A673 (cell line): Measurements from ENCODE around the gene KLF12. TPM values are rescaled to one million over a fixed set of nuclear protein-coding genes. Genes with fewer than 3 reads are reported as not detected.

ENCODE experiments used
- BruUV-seq: library from RNA; stranded (reverse); fragments of 400-500 nt; replicated peaks from 2 replicates; lab custom pipeline; 2021; lab: Mats Ljungman, UMichigan
- CTCF ChIA-PET: fragments of 300-600 bp; sonication (Branson Sonifier 250); formaldehyde crosslinking; loops from one replicate; lab custom pipeline; 2022; ENCODE audit warnings: antibody characterized with exemption; lab: Charles Lee
- POLR2A ChIA-PET: fragments of 300-600 bp; sonication (Branson Sonifier 250); formaldehyde crosslinking; loops from one replicate; lab custom pipeline; 2022; ENCODE audit warnings: antibody characterized with exemption; ENCODE audit not compliant: low non-redundant PET; lab: Charles Lee
- DNase-seq: peaks from one replicate; pipeline ENCODE4 v3.0.0-alpha.2; 2015; ENCODE audit warnings: low spot score
- H3K27ac ChIP-seq: fragments of 200-600 bp; sonication (generic); 2 replicates; pipeline ENCODE4 v1.5.1; 2016; ENCODE audit warnings: mixed run types, low read depth, mild to moderate bottlenecking, mixed read lengths, antibody characterized with exemption, low read length; ENCODE audit not compliant: poor library complexity, severe bottlenecking
- H3K27me3 ChIP-seq: fragments of 200-600 bp; sonication (generic); replicated peaks from 2 replicates; pipeline ENCODE4 v1.6.1; 2017; ENCODE audit warnings: mixed run types, low read depth, mild to moderate bottlenecking, mixed read lengths, antibody characterized with exemption, low read length; ENCODE audit not compliant: insufficient read depth, poor library complexity
- H3K36me3 ChIP-seq: fragments of 200-600 bp; sonication (generic); 2 replicates; pipeline ENCODE4 v1.6.1; 2016; ENCODE audit warnings: mixed run types, mild to moderate bottlenecking, mixed read lengths, antibody characterized with exemption, low read length; ENCODE audit not compliant: insufficient read depth, poor library complexity, severe bottlenecking
- H3K4me1 ChIP-seq: fragments of 200-600 bp; sonication (generic); 2 replicates; pipeline ENCODE4 v1.6.1; 2017; ENCODE audit warnings: mixed run types, mild to moderate bottlenecking, mixed read lengths, antibody characterized with exemption, low read length; ENCODE audit not compliant: insufficient read depth, poor library complexity, severe bottlenecking
- H3K4me3 ChIP-seq: fragments of 200-600 bp; sonication (generic); 2 replicates; pipeline ENCODE4 v1.5.1; 2016; ENCODE audit warnings: low read depth, mixed run types, mild to moderate bottlenecking, mixed read lengths, low read length; ENCODE audit not compliant: poor library complexity, severe bottlenecking
- H3K9me3 ChIP-seq: fragments of 200-600 bp; sonication (generic); 2 replicates; pipeline ENCODE4 v1.6.1; 2016; ENCODE audit warnings: mixed run types, low read depth, mild to moderate bottlenecking, mixed read lengths, antibody characterized with exemption, low read length; ENCODE audit not compliant: poor library complexity, severe bottlenecking
- CTCF ChIP-seq: fragments of 300-800, 200-600 bp; sonication (generic); conservative IDR thresholded peaks from 2 replicates; pipeline ENCODE4 v1.5.1; 2017; ENCODE audit warnings: low read depth, mild to moderate bottlenecking, antibody characterized with exemption, low read length, moderate library complexity, mixed read lengths
- EZH2 ChIP-seq: fragments of 200-600 bp; sonication (generic); IDR thresholded peaks from 2 replicates; pipeline ENCODE4 v1.6.1; 2017; ENCODE audit warnings: borderline replicate concordance, low read depth, mild to moderate bottlenecking, mixed read lengths, antibody characterized with exemption, low read length; ENCODE audit not compliant: poor library complexity, severe bottlenecking
- intact Hi-C: fragments of 100-400 bp; cut with micrococcal nuclease; formaldehyde crosslinking; loops from one replicate; pipeline ENCODE4 v1.10.0; 2022; ENCODE audit not compliant: unreplicated experiment
- total RNA-seq: library from RNA; stranded (reverse); gene quantifications from 2 replicates; pipeline ENCODE4 v1.2.3, GENCODE V29; 2021

The KLF12 gene
- total RNA-seq, 1 experiment from 2014 or later = 12.4 TPM

- TF ChIP-seq EZH2 (no peak), CTCF (no peak)
- ChIA-PET POLR2A (no interaction called here), CTCF (no interaction called here)
- peaks cover 5% of the 10 kb centered on the region for H3K9me3 ChIP-seq
- no TSS peak for BruUV-seq
- no peaks in the 10 kb centered on the region for H3K36me3 ChIP-seq
- no peak overlapping the region for H3K4me3 ChIP-seq
- intact Hi-C loops = no loop called here
- H3K27me3 ChIP-seq = no peaks in the 10 kb centered on the region
- no peaks in the 10 kb centered on the region for H3K4me1 ChIP-seq
- no peak for DNase-seq
- no peak overlapping the region for H3K27ac ChIP-seq
Observed at GRCh38 chr13:74103970-74104555, 30.1 kb downstream of the KLF12 start.

GRCh38 chr13:74103196-74103595 lies 31.0 kb downstream of the KLF12 start:
- CTCF ChIA-PET = no interaction called here
- intact Hi-C loops = no loop called here
- BruUV-seq = no TSS peak
- Histone ChIP-seq H3K36me3 (no peaks in the 10 kb centered on the region), H3K9me3 (peaks cover 5% of the 10 kb centered on the region), H3K4me3 (no peak overlapping the region), H3K27ac (no peak overlapping the region), H3K27me3 (no peaks in the 10 kb centered on the region), H3K4me1 (no peaks in the 10 kb centered on the region)
- DNase-seq = no peak
- POLR2A ChIA-PET = no interaction called here
- TF ChIP-seq CTCF (no peak), EZH2 (no peak)

GRCh38 chr13:74102691-74103090 lies 31.5 kb downstream of the KLF12 start:
- intact Hi-C loops = no loop called here
- POLR2A ChIA-PET = no interaction called here

More at GRCh38 chr13:74102691-74103090, 31.5 kb downstream of the KLF12 start:
- Histone ChIP-seq H3K4me1 (no peaks in the 10 kb centered on the region), H3K27ac (no peak overlapping the region), H3K9me3 (peaks cover 5% of the 10 kb centered on the region), H3K4me3 (no peak overlapping the region), H3K36me3 (no peaks in the 10 kb centered on the region), H3K27me3 (no peaks in the 10 kb centered on the region)
- DNase-seq = no peak
- no peak for TF ChIP-seq CTCF
- CTCF ChIA-PET = no interaction called here
- BruUV-seq = no TSS peak
